ENCODE measurements around the gene GLIPR1L1. TPM values are rescaled to one million over a fixed set of nuclear protein-coding genes. Genes with fewer than 3 reads are reported as not detected.

The GLIPR1L1 gene
- total and polyA plus RNA-seq, 2 experiments from 2014 or later: 4.4 TPM; not detected in 1

GRCh38 chr12:75345531-75345930 is 11.1 kb downstream of the GLIPR1L1 start:
- Histone ChIP-seq H3K4me2 (no peak overlapping the region), H3K27ac (ENCODE audit: low read depth) (no peak overlapping the region), H2AFZ (no peak overlapping the region), H3K79me2 (replicated peaks; ENCODE audit: insufficient read depth) (no peaks in the 10 kb centered on the region), H4K20me1 (replicated peaks; ENCODE audit: insufficient read depth) (no peaks in the 10 kb centered on the region), H3K4me3 (no peak overlapping the region), H3K4me1 (ENCODE audit: insufficient read depth) (no peaks in the 10 kb centered on the region), H3K36me3 (ENCODE audit: insufficient read depth) (no peaks in the 10 kb centered on the region), H3K9me2 (ENCODE audit: insufficient read depth) (no peaks in the 10 kb centered on the region; the same call in 1 of the 2 replicates), H3K27me3 (ENCODE audit: insufficient read depth) (no peaks in the 10 kb centered on the region), H3F3A (replicated peaks; ENCODE audit: low read depth) (no peaks in the 10 kb centered on the region)
- Mint-ChIP-seq H3K9me3 (no peaks in the 10 kb centered on the region), H3K4me3 (no peak overlapping the region), H3K27me3 (ENCODE audit: insufficient read depth, low read depth, poor library complexity) (no peaks in the 10 kb centered on the region), H3K27ac (no peak overlapping the region), H3K4me1 (no peaks in the 10 kb centered on the region), H3K36me3 (ENCODE audit: low read depth) (no peaks in the 10 kb centered on the region)
- no peak for ATAC-seq
- DNase-seq (ENCODE audit: low spot score): no peak
- TF ChIP-seq JUNB (IDR thresholded peaks at IDR 0.05; ENCODE audit: unreplicated experiment): no peak
- TF ChIP-seq ETS1 (IDR thresholded peaks at IDR 0.05): no peak
- TF ChIP-seq ZNF462 (CRISPR knock-in tag; IDR thresholded peaks at IDR 0.05): no peak
- no peak for TF ChIP-seq CREB1 (CRISPR knock-in tag; IDR thresholded peaks at IDR 0.05; ENCODE audit: low read depth)
- no peak for TF ChIP-seq EZH2phosphoT487 (IDR thresholded peaks at IDR 0.05; ENCODE audit: unreplicated experiment)
- no peak for TF ChIP-seq ZNF114 (CRISPR knock-in tag; IDR thresholded peaks at IDR 0.05)
- no peak for TF ChIP-seq POLR2AphosphoS5 (IDR thresholded peaks at IDR 0.05; ENCODE audit: low read depth)
- no peak for TF ChIP-seq STAT1 (IDR thresholded peaks at IDR 0.05; ENCODE audit: unreplicated experiment)
- no peak for TF ChIP-seq REST (IDR thresholded peaks at IDR 0.05; ENCODE audit: unreplicated experiment)
- TF ChIP-seq NANOG (IDR thresholded peaks at IDR 0.05; ENCODE audit: borderline replicate concordance): no peak
- no peak for TF ChIP-seq ZNF331 (CRISPR knock-in tag; IDR thresholded peaks at IDR 0.05; ENCODE audit: low read depth)
- no peak for TF ChIP-seq EZH2 (IDR thresholded peaks at IDR 0.05; ENCODE audit: low read depth, unreplicated experiment)
- no peak for TF ChIP-seq CTCF (conservative IDR thresholded peaks at IDR 0.05; ENCODE audit: low read depth in 2 of 2)
